ENCODE results near the gene SPECC1. TPM values are rescaled to one million over a fixed set of nuclear protein-coding genes. Genes with fewer than 3 reads are reported as not detected.

The SPECC1 gene
- total RNA-seq, 1 donor from 2014 or later = 35.6 TPM

GRCh38 chr17:20282526-20283308 lies 273.6 kb downstream of the SPECC1 start:
- no peak for DNase-seq (ENCODE audit: low spot score in 2 of 2, unreplicated experiment in 2 of 2)
- TF ChIP-seq, protein P1, sequence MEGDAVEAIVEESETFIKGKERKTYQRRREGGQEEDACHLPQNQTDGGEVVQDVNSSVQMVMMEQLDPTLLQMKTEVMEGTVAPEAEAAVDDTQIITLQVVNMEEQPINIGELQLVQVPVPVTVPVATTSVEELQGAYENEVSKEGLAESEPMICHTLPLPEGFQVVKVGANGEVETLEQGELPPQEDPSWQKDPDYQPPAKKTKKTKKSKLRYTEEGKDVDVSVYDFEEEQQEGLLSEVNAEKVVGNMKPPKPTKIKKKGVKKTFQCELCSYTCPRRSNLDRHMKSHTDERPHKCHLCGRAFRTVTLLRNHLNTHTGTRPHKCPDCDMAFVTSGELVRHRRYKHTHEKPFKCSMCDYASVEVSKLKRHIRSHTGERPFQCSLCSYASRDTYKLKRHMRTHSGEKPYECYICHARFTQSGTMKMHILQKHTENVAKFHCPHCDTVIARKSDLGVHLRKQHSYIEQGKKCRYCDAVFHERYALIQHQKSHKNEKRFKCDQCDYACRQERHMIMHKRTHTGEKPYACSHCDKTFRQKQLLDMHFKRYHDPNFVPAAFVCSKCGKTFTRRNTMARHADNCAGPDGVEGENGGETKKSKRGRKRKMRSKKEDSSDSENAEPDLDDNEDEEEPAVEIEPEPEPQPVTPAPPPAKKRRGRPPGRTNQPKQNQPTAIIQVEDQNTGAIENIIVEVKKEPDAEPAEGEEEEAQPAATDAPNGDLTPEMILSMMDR (IDR thresholded peaks at IDR 0.05; ENCODE audit: unreplicated experiment) = no peak
- Mint-ChIP-seq H3K36me3 (peaks cover 1% of the 10 kb centered on the region), H3K27me3 (ENCODE audit: low read depth) (no peaks in the 10 kb centered on the region), H3K9me3 (no peaks in the 10 kb centered on the region), H3K4me1 (peaks cover 17% of the 10 kb centered on the region), H3K4me3 (no peak overlapping the region), H3K27ac (no peak overlapping the region)

DNA sequence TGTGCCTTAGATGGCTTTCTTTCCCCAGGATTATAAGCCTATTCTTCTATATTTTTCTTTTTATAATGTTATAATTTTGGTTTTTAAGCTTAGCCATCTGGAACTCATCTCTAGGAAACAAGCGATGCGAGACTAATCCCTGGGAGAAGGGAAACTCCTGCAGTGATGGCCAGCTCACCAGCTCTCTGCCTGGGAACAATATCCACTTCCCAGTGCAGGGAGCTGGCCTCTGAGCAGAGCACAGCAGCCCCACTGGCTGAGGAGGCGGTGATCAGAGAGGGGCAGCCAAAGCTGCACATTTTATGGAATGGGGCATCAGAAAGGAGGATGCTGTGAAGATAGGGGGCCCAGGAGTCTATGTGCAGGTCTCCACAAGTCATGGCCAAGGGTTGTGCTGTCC lies 274.9 kb downstream of the SPECC1 start:
- no peak for DNase-seq (ENCODE audit: low spot score in 2 of 2, unreplicated experiment in 2 of 2)
- Mint-ChIP-seq H3K27ac (peak overlapping the region; percentile 94), H3K4me1 (peaks cover 15% of the 10 kb centered on the region), H3K27me3 (ENCODE audit: low read depth) (no peaks in the 10 kb centered on the region), H3K9me3 (peaks cover 6% of the 10 kb centered on the region), H3K4me3 (no peak overlapping the region), H3K36me3 (peaks cover 5% of the 10 kb centered on the region)
- TF ChIP-seq, protein P1 (IDR thresholded peaks at IDR 0.05; ENCODE audit: unreplicated experiment) = no peak

DNA sequence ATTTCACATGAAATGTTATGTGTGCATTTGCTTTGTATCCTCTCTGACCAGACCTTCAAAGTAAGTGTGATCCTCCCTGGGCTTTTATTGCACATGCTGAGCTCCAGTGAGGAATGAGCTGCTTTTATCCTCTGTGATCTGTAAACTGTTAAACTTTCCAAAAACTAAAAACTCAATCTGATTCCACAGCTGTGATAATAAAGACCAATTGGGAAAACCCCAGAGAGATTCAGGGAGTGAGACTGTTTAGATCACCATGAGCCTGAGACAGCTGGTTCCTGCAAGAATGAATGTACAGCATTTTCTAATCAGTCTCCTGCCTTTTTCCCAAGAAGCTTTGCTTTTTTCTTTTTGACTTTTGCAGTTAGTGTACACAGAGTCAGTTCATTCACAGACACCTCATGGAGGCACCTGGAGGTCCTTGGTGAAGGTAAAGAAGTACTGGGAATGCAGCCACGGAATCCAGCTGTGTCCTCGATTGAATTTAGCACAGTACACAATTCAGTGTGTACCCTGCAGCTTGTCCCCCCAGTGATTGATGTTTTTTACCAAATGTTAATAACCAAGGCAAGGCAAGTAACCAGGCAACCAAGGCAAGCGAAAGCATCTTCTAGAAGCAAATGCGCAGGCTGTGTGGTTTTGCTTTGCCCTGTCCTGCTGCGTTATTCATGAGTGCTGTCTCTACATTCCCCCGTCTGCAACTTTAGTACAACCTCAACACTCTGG lies 275.6 kb downstream of the SPECC1 start:
- Mint-ChIP-seq H3K27me3 (ENCODE audit: low read depth) (no peaks in the 10 kb centered on the region), H3K36me3 (peaks cover 5% of the 10 kb centered on the region), H3K27ac (peak overlapping the region; percentile 94), H3K9me3 (peaks cover 6% of the 10 kb centered on the region), H3K4me1 (peaks cover 14% of the 10 kb centered on the region), H3K4me3 (no peak overlapping the region)
- TF ChIP-seq, protein P1 (IDR thresholded peaks at IDR 0.05; ENCODE audit: unreplicated experiment) = no peak
- no peak for DNase-seq (ENCODE audit: low spot score in 2 of 2, unreplicated experiment in 2 of 2)

DNA sequence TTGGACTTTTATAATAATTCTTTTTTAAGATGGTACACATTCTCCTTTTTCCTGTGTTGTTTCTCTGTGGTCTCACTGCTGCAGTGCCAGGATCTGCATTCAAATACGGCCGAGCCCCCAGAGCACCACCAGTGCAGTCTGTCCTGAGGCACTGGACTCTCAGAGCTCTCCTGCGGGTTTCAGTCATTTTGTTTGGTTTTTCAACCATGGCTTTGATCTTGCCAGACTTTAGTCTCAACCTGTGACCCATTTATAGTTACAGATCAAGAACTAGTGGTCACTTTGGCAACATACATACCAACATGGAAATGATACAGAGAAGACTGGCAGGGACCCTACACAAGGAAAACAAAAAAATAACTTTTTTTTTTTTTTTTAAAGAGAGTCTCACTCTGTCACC lies 280.8 kb downstream of the SPECC1 start:
- Mint-ChIP-seq H3K9me3 (peaks cover 11% of the 10 kb centered on the region), H3K27ac (no peak overlapping the region), H3K27me3 (ENCODE audit: low read depth) (no peaks in the 10 kb centered on the region), H3K36me3 (peaks cover 4% of the 10 kb centered on the region), H3K4me1 (peaks cover 4% of the 10 kb centered on the region), H3K4me3 (no peak overlapping the region)
- no peak for DNase-seq (ENCODE audit: low spot score in 2 of 2, unreplicated experiment in 2 of 2)
- TF ChIP-seq, protein P1 (IDR thresholded peaks at IDR 0.05; ENCODE audit: unreplicated experiment) = no peak

DNA sequence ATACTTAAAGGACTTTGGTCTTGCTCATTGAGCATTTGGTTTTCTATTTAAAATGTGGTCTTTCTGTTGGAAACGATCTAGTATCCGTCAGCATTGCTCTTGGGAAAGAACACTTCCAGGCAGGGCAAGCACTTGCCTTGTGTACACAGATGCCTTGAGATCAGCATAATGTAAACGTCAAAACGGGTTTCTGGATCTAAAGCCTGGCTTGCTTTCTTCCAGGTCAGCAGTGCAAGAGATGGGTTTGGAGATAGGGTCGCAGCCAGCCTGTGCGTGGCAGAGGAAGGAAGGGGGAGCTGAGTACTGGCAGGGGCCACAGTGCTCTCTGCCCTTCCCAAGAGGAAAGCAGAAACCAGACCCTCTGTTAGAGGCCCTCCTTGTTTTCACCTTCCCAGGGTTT lies 282.7 kb downstream of the SPECC1 start:
- no peak for DNase-seq (ENCODE audit: low spot score in 2 of 2, unreplicated experiment in 2 of 2)
- peaks cover 11% of the 10 kb centered on the region for H3K9me3 Mint-ChIP-seq
- peak overlapping the region; percentile 36 for H3K27ac Mint-ChIP-seq
- H3K4me1 Mint-ChIP-seq = no peaks in the 10 kb centered on the region
- TF ChIP-seq, protein P1 (IDR thresholded peaks at IDR 0.05; ENCODE audit: unreplicated experiment) = no peak
- no peaks in the 10 kb centered on the region for H3K27me3 Mint-ChIP-seq (ENCODE audit: low read depth)
- H3K4me3 Mint-ChIP-seq = no peak overlapping the region
- H3K36me3 Mint-ChIP-seq = peaks cover 8% of the 10 kb centered on the region

Data from mesothelial cell of epicardium (in vitro differentiated cells).